ENCODE results near the gene ADH7.

ADH7 gene

DNA sequence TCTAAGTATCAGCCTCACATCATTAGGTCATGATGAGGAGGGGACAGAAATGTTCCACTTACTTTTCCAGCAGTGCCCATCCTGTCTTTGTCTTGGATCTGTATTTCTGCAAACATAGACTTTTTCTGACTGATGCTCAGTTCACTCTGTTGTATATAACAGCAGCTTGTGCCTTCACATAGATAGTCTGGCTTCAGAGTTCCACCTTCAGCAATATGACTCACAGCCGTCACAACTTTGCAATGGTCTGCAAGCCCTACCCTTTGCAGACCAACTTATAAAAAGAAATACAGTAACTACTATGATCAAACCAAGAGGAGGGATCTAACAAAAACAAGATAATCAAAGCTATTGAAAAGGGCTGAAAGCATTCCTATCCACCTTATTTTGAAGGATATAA, at the start of gene ADH7:
Gene ADH7, minus strand, starts transcription at position 189 of the 400 bp plus-strand sequence. Its CDS starts 109 bp downstream, at position 80.
- H3K27me3 ChIP-seq (ENCODE audit: control insufficient read depth in 5 of 5, insufficient read depth in 4 of 5, low read length in 5 of 5) = no peaks in the 10 kb centered on the region
- peaks cover 5 to 20% (median 13%) of the 10 kb centered on the region in 5 donors for H3K4me1 ChIP-seq (ENCODE audit: control insufficient read depth in 5 of 5, insufficient read depth in 5 of 5, low read length in 5 of 5)
- H3K27ac ChIP-seq (ENCODE audit: low read depth, low read length) = no peak within 1 kb of the TSS
- H3K9me3 ChIP-seq (ENCODE audit: control insufficient read depth in 5 of 5, low read length in 5 of 5) = no peaks in the 10 kb centered on the region
- H3K9ac ChIP-seq (ENCODE audit: low read length in 5 of 5) = no peak within 1 kb of the TSS
- H3K36me3 ChIP-seq (ENCODE audit: control insufficient read depth in 5 of 5, insufficient read depth in 5 of 5, low read length in 5 of 5) = no peaks in the 10 kb centered on the region
- no peak within 1 kb of the TSS for H3K4me3 ChIP-seq (ENCODE audit: low read depth in 1 of 5, low read length in 5 of 5)

DNA sequence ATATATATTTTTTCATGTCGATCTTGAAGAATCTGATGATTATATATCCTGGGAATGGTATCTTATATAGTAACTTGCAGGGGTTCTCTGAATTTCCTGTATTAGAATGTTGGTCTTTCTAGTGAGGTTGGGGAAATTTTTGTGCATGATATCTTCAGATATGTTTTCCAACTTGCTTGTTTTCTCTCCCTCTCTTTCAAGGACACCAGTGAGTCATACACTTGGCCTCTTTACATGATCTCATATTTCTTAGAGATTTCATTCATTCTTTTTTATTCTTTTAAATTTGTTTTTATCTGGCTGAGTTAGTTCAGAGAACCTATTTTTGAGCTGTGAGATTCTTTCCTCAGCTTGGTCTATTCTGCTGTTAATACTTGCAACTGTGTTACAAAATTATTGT, 48.5 kb upstream of the ADH7 start:
- Histone ChIP-seq H3K9ac (ENCODE audit: low read length in 5 of 5) (no peak overlapping the region), H3K27me3 (ENCODE audit: control insufficient read depth in 5 of 5, insufficient read depth in 4 of 5, low read length in 5 of 5) (no peaks in the 10 kb centered on the region), H3K9me3 (ENCODE audit: control insufficient read depth in 5 of 5, low read length in 5 of 5) (peaks cover 0 to 34% (median 29%) of the 10 kb centered on the region in 5 donors), H3K27ac (ENCODE audit: low read depth, low read length) (no peak overlapping the region), H3K4me1 (ENCODE audit: control insufficient read depth in 5 of 5, insufficient read depth in 5 of 5, low read length in 5 of 5) (no peaks in the 10 kb centered on the region), H3K36me3 (ENCODE audit: control insufficient read depth in 5 of 5, insufficient read depth in 5 of 5, low read length in 5 of 5) (no peaks in the 10 kb centered on the region), H3K4me3 (ENCODE audit: low read depth in 1 of 5, low read length in 5 of 5) (no peak overlapping the region)

DNA sequence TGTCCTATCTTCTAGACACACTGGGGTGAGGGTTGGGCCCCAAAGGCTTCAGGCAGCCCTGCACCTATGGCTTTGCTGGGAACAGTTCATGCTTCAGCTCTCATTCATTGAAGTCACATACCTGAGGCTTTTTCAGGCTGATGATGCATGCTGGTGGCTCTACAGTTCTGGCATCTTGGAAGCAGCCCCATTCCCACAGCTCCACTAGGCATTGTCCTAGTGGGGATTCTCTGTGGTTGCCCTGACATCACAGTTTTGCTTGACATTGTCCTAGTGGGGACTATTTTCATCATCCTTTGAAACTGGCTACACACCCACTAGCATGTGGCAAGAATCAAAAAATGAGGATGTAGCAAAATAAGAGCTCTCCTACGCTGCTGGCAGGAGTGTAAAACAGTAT, 38.0 kb upstream of the ADH7 start:
- H3K36me3 ChIP-seq (ENCODE audit: control insufficient read depth in 5 of 5, insufficient read depth in 5 of 5, low read length in 5 of 5) = no peaks in the 10 kb centered on the region
- H3K27ac ChIP-seq (ENCODE audit: low read depth, low read length) = no peak overlapping the region
- H3K4me1 ChIP-seq (ENCODE audit: control insufficient read depth in 5 of 5, insufficient read depth in 5 of 5, low read length in 5 of 5) = no peaks in the 10 kb centered on the region
- no peaks in the 10 kb centered on the region for H3K27me3 ChIP-seq (ENCODE audit: control insufficient read depth in 5 of 5, insufficient read depth in 4 of 5, low read length in 5 of 5)
- H3K9ac ChIP-seq (ENCODE audit: low read length in 5 of 5) = no peak overlapping the region
- H3K9me3 ChIP-seq (ENCODE audit: control insufficient read depth in 5 of 5, low read length in 5 of 5) = no peaks in the 10 kb centered on the region
- no peak overlapping the region for H3K4me3 ChIP-seq (ENCODE audit: low read depth in 1 of 5, low read length in 5 of 5)

DNA sequence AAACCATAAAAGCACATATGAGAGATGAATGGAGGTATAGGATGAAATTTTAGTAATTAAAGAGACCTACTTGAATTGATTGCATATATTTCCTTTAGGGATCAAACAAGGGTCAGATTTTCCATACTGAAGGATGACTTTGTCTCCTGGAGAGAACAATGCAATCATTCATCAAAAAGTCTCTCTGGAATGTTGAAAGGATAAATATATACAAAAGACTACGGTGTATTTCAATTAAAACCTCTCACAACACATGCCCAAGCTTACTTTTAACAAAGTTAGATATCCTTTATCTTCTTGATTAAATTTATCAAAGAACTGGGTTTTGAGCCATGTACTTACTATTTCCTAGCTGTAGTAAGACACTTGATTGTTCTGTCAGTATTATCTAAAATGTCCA, 36.8 kb upstream of the ADH7 start:
- no peak overlapping the region for H3K4me3 ChIP-seq (ENCODE audit: low read depth in 1 of 5, low read length in 5 of 5)
- H3K9ac ChIP-seq (ENCODE audit: low read length in 5 of 5) = no peak overlapping the region
- no peaks in the 10 kb centered on the region for H3K36me3 ChIP-seq (ENCODE audit: control insufficient read depth in 5 of 5, insufficient read depth in 5 of 5, low read length in 5 of 5)
- no peaks in the 10 kb centered on the region for H3K9me3 ChIP-seq (ENCODE audit: control insufficient read depth in 5 of 5, low read length in 5 of 5)
- H3K27ac ChIP-seq (ENCODE audit: low read depth, low read length) = no peak overlapping the region
- H3K27me3 ChIP-seq (ENCODE audit: control insufficient read depth in 5 of 5, insufficient read depth in 4 of 5, low read length in 5 of 5) = no peaks in the 10 kb centered on the region
- H3K4me1 ChIP-seq (ENCODE audit: control insufficient read depth in 5 of 5, insufficient read depth in 5 of 5, low read length in 5 of 5) = no peaks in the 10 kb centered on the region

DNA sequence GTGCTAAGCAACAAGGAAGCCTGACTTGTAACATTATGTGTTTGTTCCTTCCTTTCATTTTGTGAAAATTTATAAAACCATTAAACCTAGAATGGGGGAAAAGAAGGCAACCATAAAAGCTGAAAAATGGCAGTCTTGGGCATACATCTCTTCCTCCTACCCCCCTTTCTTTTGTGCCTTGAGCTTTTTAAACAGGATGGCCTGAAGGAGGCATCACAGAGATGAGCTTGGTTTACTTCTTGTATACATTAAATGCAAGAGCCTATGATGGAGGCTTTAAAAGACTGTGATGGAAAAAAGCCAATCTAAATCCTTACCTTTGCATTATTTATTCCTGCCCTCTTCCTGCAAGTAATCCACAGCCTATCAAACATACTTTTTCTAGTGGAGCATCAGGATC, 36.2 kb upstream of the ADH7 start:
- Histone ChIP-seq H3K9ac (ENCODE audit: low read length in 5 of 5) (no peak overlapping the region), H3K4me1 (ENCODE audit: control insufficient read depth in 5 of 5, insufficient read depth in 5 of 5, low read length in 5 of 5) (no peaks in the 10 kb centered on the region), H3K4me3 (ENCODE audit: low read depth in 1 of 5, low read length in 5 of 5) (no peak overlapping the region), H3K9me3 (ENCODE audit: control insufficient read depth in 5 of 5, low read length in 5 of 5) (no peaks in the 10 kb centered on the region), H3K27ac (ENCODE audit: low read depth, low read length) (no peak overlapping the region), H3K36me3 (ENCODE audit: control insufficient read depth in 5 of 5, insufficient read depth in 5 of 5, low read length in 5 of 5) (no peaks in the 10 kb centered on the region), H3K27me3 (ENCODE audit: control insufficient read depth in 5 of 5, insufficient read depth in 4 of 5, low read length in 5 of 5) (no peaks in the 10 kb centered on the region)

DNA sequence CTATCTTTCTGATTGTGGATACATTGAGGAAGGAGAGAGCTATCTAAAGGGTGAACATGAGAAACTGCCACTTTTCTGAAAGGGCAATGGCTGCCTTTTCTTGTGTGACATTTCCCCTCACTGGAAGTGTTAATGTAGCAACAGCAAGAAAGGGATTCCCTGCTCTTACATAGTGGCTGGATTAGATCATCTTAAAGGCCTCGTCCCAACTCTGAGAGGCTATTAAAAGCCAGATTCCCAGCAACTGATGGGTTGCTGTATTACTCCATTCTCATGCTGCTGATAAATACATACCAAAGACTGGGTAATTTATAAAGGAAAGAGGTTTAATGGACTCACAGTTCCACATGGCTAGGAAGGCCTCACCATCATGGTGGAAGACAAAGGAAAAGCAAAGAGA, 33.7 kb upstream of the ADH7 start:
- Histone ChIP-seq H3K36me3 (ENCODE audit: control insufficient read depth in 5 of 5, insufficient read depth in 5 of 5, low read length in 5 of 5) (no peaks in the 10 kb centered on the region), H3K4me3 (ENCODE audit: low read depth in 1 of 5, low read length in 5 of 5) (no peak overlapping the region), H3K27ac (ENCODE audit: low read depth, low read length) (no peak overlapping the region), H3K9ac (ENCODE audit: low read length in 5 of 5) (no peak overlapping the region), H3K27me3 (ENCODE audit: control insufficient read depth in 5 of 5, insufficient read depth in 4 of 5, low read length in 5 of 5) (no peaks in the 10 kb centered on the region), H3K4me1 (ENCODE audit: control insufficient read depth in 5 of 5, insufficient read depth in 5 of 5, low read length in 5 of 5) (no peaks in the 10 kb centered on the region), H3K9me3 (ENCODE audit: control insufficient read depth in 5 of 5, low read length in 5 of 5) (no peaks in the 10 kb centered on the region)

DNA sequence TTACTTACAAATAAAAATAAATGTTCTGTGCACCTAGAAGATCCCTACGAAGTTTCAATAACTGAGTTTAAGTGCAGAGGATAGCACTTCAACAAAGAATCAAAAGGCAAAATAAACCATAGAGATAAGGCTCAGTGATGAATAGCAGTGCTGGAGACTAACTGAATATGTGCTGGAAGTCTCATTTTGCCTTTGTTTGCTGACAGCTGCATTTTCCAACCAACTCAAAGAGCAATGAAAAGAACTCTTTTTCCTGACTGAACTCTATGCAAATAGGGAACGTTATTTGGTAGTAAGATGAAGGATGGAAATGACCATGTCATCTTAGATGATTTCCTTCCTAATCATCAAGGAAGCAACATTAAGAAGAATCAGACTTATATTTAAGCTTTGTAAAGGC, 32.7 kb upstream of the ADH7 start:
- Histone ChIP-seq H3K36me3 (ENCODE audit: control insufficient read depth in 5 of 5, insufficient read depth in 5 of 5, low read length in 5 of 5) (no peaks in the 10 kb centered on the region), H3K9me3 (ENCODE audit: control insufficient read depth in 5 of 5, low read length in 5 of 5) (no peaks in the 10 kb centered on the region), H3K27ac (ENCODE audit: low read depth, low read length) (no peak overlapping the region)

DNA sequence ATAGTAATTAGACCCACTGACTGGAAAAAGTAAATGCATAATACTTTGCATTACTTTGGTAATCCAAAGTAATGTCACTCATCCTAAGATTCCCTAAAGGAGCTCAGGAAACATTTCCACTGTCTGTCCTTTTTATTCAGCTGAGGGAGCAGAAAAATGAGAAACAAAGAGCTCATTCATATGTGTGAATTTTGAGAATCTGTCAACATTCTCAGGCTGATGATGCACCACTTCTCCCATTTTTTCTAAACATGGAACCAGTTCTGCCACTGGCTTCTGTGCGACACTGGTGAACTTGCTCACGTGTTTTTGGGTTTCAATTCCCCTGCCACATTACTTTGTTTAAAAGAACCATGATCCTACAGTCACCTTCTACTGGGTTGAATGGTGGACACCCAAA, 28.4 kb upstream of the ADH7 start:
- no peak overlapping the region for H3K27ac ChIP-seq (ENCODE audit: low read depth, low read length)
- no peaks in the 10 kb centered on the region for H3K9me3 ChIP-seq (ENCODE audit: control insufficient read depth in 5 of 5, low read length in 5 of 5)
- no peak overlapping the region for H3K9ac ChIP-seq (ENCODE audit: low read length in 5 of 5)
- H3K4me3 ChIP-seq (ENCODE audit: low read depth in 1 of 5, low read length in 5 of 5) = no peak overlapping the region
- H3K4me1 ChIP-seq (ENCODE audit: control insufficient read depth in 5 of 5, insufficient read depth in 5 of 5, low read length in 5 of 5) = peaks cover 0 to 4% (median 0%) of the 10 kb centered on the region in 5 donors
- no peaks in the 10 kb centered on the region for H3K27me3 ChIP-seq (ENCODE audit: control insufficient read depth in 5 of 5, insufficient read depth in 4 of 5, low read length in 5 of 5)
- H3K36me3 ChIP-seq (ENCODE audit: control insufficient read depth in 5 of 5, insufficient read depth in 5 of 5, low read length in 5 of 5) = no peaks in the 10 kb centered on the region

More for the DNA sequence above, 32.7 kb upstream of the ADH7 start:
- no peak overlapping the region for H3K9ac ChIP-seq (ENCODE audit: low read length in 5 of 5)
- no peaks in the 10 kb centered on the region for H3K4me1 ChIP-seq (ENCODE audit: control insufficient read depth in 5 of 5, insufficient read depth in 5 of 5, low read length in 5 of 5)
- H3K27me3 ChIP-seq (ENCODE audit: control insufficient read depth in 5 of 5, insufficient read depth in 4 of 5, low read length in 5 of 5) = no peaks in the 10 kb centered on the region
- H3K4me3 ChIP-seq (ENCODE audit: low read depth in 1 of 5, low read length in 5 of 5) = no peak overlapping the region

DNA sequence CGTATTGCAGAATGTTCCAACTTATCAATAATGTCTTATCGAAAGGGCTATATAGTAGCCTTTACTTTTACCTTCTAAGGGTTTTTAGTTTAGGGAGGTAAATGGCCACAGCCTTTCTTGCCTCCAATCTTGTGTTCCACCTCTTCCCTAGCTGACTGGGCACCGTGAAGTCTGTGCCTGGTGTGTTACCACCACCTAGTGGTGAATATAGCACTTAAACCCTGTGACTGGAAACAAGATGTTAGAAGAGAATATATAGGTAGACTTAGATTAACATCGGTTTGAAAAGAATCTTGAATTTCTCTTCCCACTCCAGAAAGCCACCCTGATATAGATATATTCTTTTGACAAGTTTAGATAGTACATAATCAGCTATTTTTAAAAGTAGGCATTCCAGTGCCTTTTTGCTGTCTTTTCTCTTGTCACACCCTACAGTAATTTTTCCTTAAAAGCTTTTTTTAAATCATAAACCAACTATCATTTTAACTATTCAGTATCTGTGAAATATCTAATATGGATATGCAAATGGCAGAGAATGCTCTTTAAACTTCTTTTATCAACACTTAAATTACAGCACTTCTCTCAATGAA, 27.8 kb upstream of the ADH7 start:
- no peaks in the 10 kb centered on the region for H3K27me3 ChIP-seq (ENCODE audit: control insufficient read depth in 5 of 5, insufficient read depth in 4 of 5, low read length in 5 of 5)
- no peaks in the 10 kb centered on the region for H3K36me3 ChIP-seq (ENCODE audit: control insufficient read depth in 5 of 5, insufficient read depth in 5 of 5, low read length in 5 of 5)
- H3K9ac ChIP-seq (ENCODE audit: low read length in 5 of 5) = no peak overlapping the region
- H3K27ac ChIP-seq (ENCODE audit: low read depth, low read length) = no peak overlapping the region
- H3K4me1 ChIP-seq (ENCODE audit: control insufficient read depth in 5 of 5, insufficient read depth in 5 of 5, low read length in 5 of 5) = peaks cover 0 to 4% (median 0%) of the 10 kb centered on the region in 5 donors
- H3K9me3 ChIP-seq (ENCODE audit: control insufficient read depth in 5 of 5, low read length in 5 of 5) = no peaks in the 10 kb centered on the region
- H3K4me3 ChIP-seq (ENCODE audit: low read depth in 1 of 5, low read length in 5 of 5) = no peak overlapping the region

DNA sequence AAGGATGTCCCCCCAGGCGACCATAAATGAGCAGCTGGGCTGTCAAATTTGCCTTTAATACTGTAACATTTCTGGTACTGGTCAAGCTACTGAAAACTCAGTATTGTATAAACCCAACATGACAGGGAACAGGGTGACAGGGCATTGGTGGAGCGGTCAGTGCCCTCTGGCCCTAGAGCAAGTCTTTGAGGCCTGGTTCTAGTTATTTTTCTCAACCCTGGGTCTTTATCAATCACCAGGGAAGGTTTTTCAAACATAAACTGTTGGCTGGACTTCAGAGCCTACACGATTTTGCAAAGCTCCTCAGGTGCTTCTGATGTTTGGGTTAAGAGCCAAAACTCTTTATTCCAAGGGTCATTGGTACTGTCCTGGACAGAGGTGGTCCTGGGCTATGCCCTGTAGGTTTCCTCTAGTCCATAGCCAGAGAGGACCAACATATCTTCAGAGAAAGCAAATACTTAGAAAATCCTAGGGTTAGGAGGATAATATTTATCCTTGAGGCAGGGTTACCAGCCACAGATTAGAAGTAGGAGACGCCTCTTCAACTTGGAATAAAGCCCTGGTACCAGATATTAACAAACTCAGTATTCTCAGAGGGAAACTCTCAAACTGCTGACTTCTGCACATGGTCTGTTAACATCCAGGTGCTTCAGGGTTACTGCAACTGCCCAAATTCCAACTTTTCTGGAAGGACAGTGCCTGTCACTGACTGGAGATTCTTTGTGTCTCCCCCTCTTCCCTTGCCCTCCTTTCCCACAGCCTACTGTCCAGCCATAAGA, 26.7 kb upstream of the ADH7 start:
- Histone ChIP-seq H3K27ac (ENCODE audit: low read depth, low read length) (no peak overlapping the region), H3K9ac (ENCODE audit: low read length in 5 of 5) (no peak overlapping the region), H3K4me1 (ENCODE audit: control insufficient read depth in 5 of 5, insufficient read depth in 5 of 5, low read length in 5 of 5) (peaks cover 0 to 4% (median 0%) of the 10 kb centered on the region in 5 donors)

More for the DNA sequence above, 26.7 kb upstream of the ADH7 start:
- Histone ChIP-seq H3K4me3 (ENCODE audit: low read depth in 1 of 5, low read length in 5 of 5) (no peak overlapping the region), H3K9me3 (ENCODE audit: control insufficient read depth in 5 of 5, low read length in 5 of 5) (no peaks in the 10 kb centered on the region), H3K36me3 (ENCODE audit: control insufficient read depth in 5 of 5, insufficient read depth in 5 of 5, low read length in 5 of 5) (no peaks in the 10 kb centered on the region), H3K27me3 (ENCODE audit: control insufficient read depth in 5 of 5, insufficient read depth in 4 of 5, low read length in 5 of 5) (no peaks in the 10 kb centered on the region)
